HepG2 (cell line): ENCODE data around the gene CALY. TPM values are rescaled to one million over a fixed set of nuclear protein-coding genes. Genes with fewer than 3 reads are reported as not detected.
A peak's percentile ranks its signal among the peaks of the same experiment; 100 is the strongest.

Experiments
- ATAC-seq: fragments of 200-7000 bp; cut with Tn5 transposase; 3 replicates; pipeline ENCODE4 v1.9.1; 2020; ENCODE audit warnings: mild to moderate bottlenecking, moderate library complexity
- BruUV-seq: library from RNA; stranded (reverse); fragments of 400-500 nt; replicated peaks from 2 replicates; lab custom pipeline; 2021; lab: Mats Ljungman, UMichigan
- CTCF ChIA-PET: fragments of 300-600 bp; formaldehyde crosslinking; extraction: SDS; loops from one replicate; lab custom pipeline; 2021; ENCODE audit warnings: low total read pairs, inconsistent platforms, low intra/inter-chr PET ratio; lab: Yijun Ruan, JAX
- POLR2A ChIA-PET: fragments of 350-600 bp; sonication (Branson Sonifier 250); formaldehyde crosslinking; loops from one replicate; lab custom pipeline; 2020; ENCODE audit warnings: antibody characterized with exemption, inconsistent platforms; lab: Yijun Ruan, JAX
- DNase-seq: peaks from one replicate; pipeline ENCODE4 v3.0.0-alpha.2; 2015; ENCODE audit warnings: low spot score
- FAIRE-seq: peaks from 3 replicates; lab custom pipeline; 2011; peaks lifted over from hg19 to GRCh38; lab: Jason Lieb, UNC
- H2AFZ ChIP-seq: one replicate; pipeline ENCODE4 v1.6.1; 2011; ENCODE audit warnings: low read length, inconsistent platforms
- H3K27ac ChIP-seq: fragments of 300-600 bp; 3 replicates; pipeline ENCODE4 v1.8.0; 2011; ENCODE audit warnings: mixed run types, mild to moderate bottlenecking, mixed read lengths, low read length, inconsistent platforms; ENCODE audit not compliant: insufficient read depth; ENCODE audit errors: extremely low read length
- H3K27me3 ChIP-seq, 2 experiments: fragments of 200-600 bp in 1 of 2; 2 replicates in 1 of 2; 3 replicates in 1 of 2; pipeline versions ENCODE4 v1.6.0 to v1.8.0; 2011; ENCODE audit warnings: low read length in 2 of 2, mild to moderate bottlenecking in 2 of 2, moderate library complexity in 2 of 2, inconsistent platforms in 1 of 2; ENCODE audit not compliant: insufficient read depth in 2 of 2, control insufficient read depth in 1 of 2
- H3K36me3 ChIP-seq, 2 experiments: fragments of 200-600 bp in 1 of 2; replicated peaks in 1 of 2; 2 replicates in 1 of 2; 3 replicates in 1 of 2; pipeline versions ENCODE4 v1.5.1 to v1.8.0; 2011; ENCODE audit warnings: low read length in 2 of 2, inconsistent platforms in 1 of 2; ENCODE audit not compliant: insufficient read depth in 2 of 2, control insufficient read depth in 1 of 2
- H3K4me1 ChIP-seq: 2 replicates; pipeline ENCODE4 v1.5.1; 2012; ENCODE audit warnings: low read length, inconsistent platforms; ENCODE audit not compliant: insufficient read depth
- H3K4me2 ChIP-seq: 2 replicates; pipeline ENCODE4 v1.6.0; 2011; ENCODE audit warnings: low read depth, low read length, inconsistent platforms
- H3K4me3 ChIP-seq, 3 experiments: fragments of 200-600 bp in 1 of 3; sonication (generic), shearing (Covaris generic) in 1 of 3; replicated peaks in 1 of 3; 2 replicates each; pipeline ENCODE4 v1.5.1; 2011 to 2016; ENCODE audit warnings: low read length in 3 of 3, inconsistent platforms in 2 of 3, low read depth in 2 of 3, mild to moderate bottlenecking in 2 of 3, control low read depth in 1 of 3, mixed read lengths in 1 of 3; ENCODE audit not compliant: insufficient read depth in 1 of 3
- H3K79me2 ChIP-seq: one replicate; pipeline ENCODE4 v1.6.1; 2011; ENCODE audit warnings: low read length, inconsistent platforms; ENCODE audit not compliant: insufficient read depth
- H3K9ac ChIP-seq: 2 replicates; pipeline ENCODE4 v1.6.0; 2011; ENCODE audit warnings: mild to moderate bottlenecking, low read depth, low read length, inconsistent platforms; ENCODE audit not compliant: insufficient read depth
- H3K9me3 ChIP-seq: 2 replicates; pipeline ENCODE4 v1.5.1; 2012; ENCODE audit warnings: mild to moderate bottlenecking, low read length
- H4K20me1 ChIP-seq: 2 replicates; pipeline ENCODE4 v1.6.0; 2011; ENCODE audit warnings: inconsistent platforms, mild to moderate bottlenecking, low read length, moderate library complexity; ENCODE audit not compliant: insufficient read depth
- AGO2 ChIP-seq: fragments of 200-400 bp; formaldehyde crosslinking; optimal IDR thresholded peaks from 2 replicates; pipeline ENCODE3; 2017; ENCODE audit warnings: mild to moderate bottlenecking, low read depth, low read length, moderate library complexity
- CTCF ChIP-seq: sonication (generic); formaldehyde crosslinking; IDR thresholded peaks from 2 replicates; pipeline ENCODE4 v1.5.0; 2020; ENCODE audit warnings: mild to moderate bottlenecking, missing genetic modification reagents, moderate library complexity
- GABPA ChIP-seq, 2 experiments: IDR thresholded peaks; 2 replicates each; pipeline ENCODE4 v1.6.1; 2011 to 2016; ENCODE audit warnings: low read depth in 2 of 2, low read length in 1 of 2, missing biosample characterization in 1 of 2, missing genetic modification characterization in 1 of 2
- HNF4A ChIP-seq: sonication (generic); formaldehyde crosslinking; IDR thresholded peaks from 2 replicates; pipeline ENCODE4 v1.4.0; 2020; ENCODE audit warnings: missing genetic modification reagents
- MEF2D ChIP-seq: sonication (generic); formaldehyde crosslinking; IDR thresholded peaks from 2 replicates; pipeline ENCODE4 v1.5.1; 2020; ENCODE audit warnings: mild to moderate bottlenecking, missing genetic modification reagents
- NONO ChIP-seq, 2 experiments: fragments of 450-650 bp in 1 of 2; sonication (generic) in 1 of 2; formaldehyde crosslinking in 1 of 2; IDR thresholded peaks in 1 of 2; conservative IDR thresholded peaks in 1 of 2; 2 replicates each; pipeline versions ENCODE4 v1.6.1 to v1.8.0; 2017 to 2022; ENCODE audit warnings: mild to moderate bottlenecking in 1 of 2, missing genetic modification reagents in 1 of 2, moderate library complexity in 1 of 2
- RBM39 ChIP-seq: fragments of 200-400 bp; formaldehyde crosslinking; IDR thresholded peaks from one replicate; pipeline ENCODE4 v1.6.1; 2018; ENCODE audit warnings: antibody characterized with exemption, mild to moderate bottlenecking, low read depth, low read length; ENCODE audit not compliant: poor library complexity, severe bottlenecking
- SCMH1 ChIP-seq: sonication (generic); formaldehyde crosslinking; IDR thresholded peaks from 2 replicates; pipeline ENCODE4 v1.9.0; 2021; ENCODE audit warnings: missing genetic modification reagents, mild to moderate bottlenecking, borderline replicate concordance
- SRSF1 ChIP-seq: fragments of 200-400 bp; formaldehyde crosslinking; optimal IDR thresholded peaks from 2 replicates; pipeline ENCODE3; 2017; ENCODE audit warnings: mild to moderate bottlenecking, low read depth, low read length, moderate library complexity
- ZBTB38 ChIP-seq: sonication (generic); formaldehyde crosslinking; IDR thresholded peaks from 2 replicates; pipeline ENCODE4 v1.5.1; 2020; ENCODE audit warnings: mild to moderate bottlenecking, missing genetic modification reagents
- ZFY ChIP-seq: sonication (generic); formaldehyde crosslinking; IDR thresholded peaks from 2 replicates; pipeline ENCODE4 v1.4.0; 2020; ENCODE audit warnings: missing genetic modification reagents
- ZMYM4 ChIP-seq: sonication (generic); formaldehyde crosslinking; IDR thresholded peaks from 2 replicates; pipeline ENCODE4 v1.8.1; 2023; ENCODE audit warnings: mild to moderate bottlenecking, missing genetic modification reagents
- ZNF207 ChIP-seq: fragments of 450-650 bp; IDR thresholded peaks from 2 replicates; pipeline ENCODE4 v1.6.1; 2016; ENCODE audit warnings: antibody characterized with exemption, borderline replicate concordance
- ZNF3 ChIP-seq: IDR thresholded peaks from 2 replicates; pipeline ENCODE4 v1.7.0; 2017; ENCODE audit warnings: inconsistent platforms
- WGBS: methylation state at CpG from one replicate; pipeline ENCODE4 v1.1.6; 2017; ENCODE audit warnings: low lambda C conversion rate; 5-methylcytosine and 5-hydroxymethylcytosine counted together
- in situ Hi-C: cut with HindIII; loops from 2 replicates; pipeline ENCODE4 v1.10.0; 2017; ENCODE audit warnings: low pct_unique_long_range_greater_than_20kb; ENCODE audit not compliant: extremely low pct_ligation_motif_present
- intact Hi-C: fragments of 100-400 bp; cut with micrococcal nuclease; formaldehyde crosslinking; loops from one replicate; pipeline ENCODE4 v1.10.0; 2022; ENCODE audit not compliant: unreplicated experiment
- polyA plus RNA-seq, 8 experiments: library from polyadenylated mRNA; depleted of rRNA in 3 of 8; stranded (reverse) in 7 of 8; unstranded in 1 of 8; fragments of >200 nt; fragmentation: Illumina TruSeq in 4 of 8; extraction: Trizol in 4 of 8; gene quantifications; 2 replicates each; pipeline versions ENCODE4 v1.2.1 to v1.2.3, GENCODE V29; 2011 to 2016; ENCODE audit warnings: low read depth in 4 of 8, missing spikeins in 1 of 8, mixed read lengths in 1 of 8; ENCODE audit not compliant: insufficient read depth in 1 of 8
- total RNA-seq, 5 experiments: library from RNA; depleted of rRNA; stranded (reverse); fragments of >200 nt; fragmentation: Illumina TruSeq; extraction: Trizol; gene quantifications; 2 replicates each; pipeline ENCODE4 v1.2.3, GENCODE V29; 2016; ENCODE audit warnings: low read depth in 1 of 5
- TF ChIP-seq, protein P1 (sequence below): sonication (generic); formaldehyde crosslinking; IDR thresholded peaks from 2 replicates; pipeline ENCODE4 v1.8.0; 2023; ENCODE audit warnings: mild to moderate bottlenecking, missing genetic modification reagents
- TF ChIP-seq, protein P2 (sequence below): sonication (generic); formaldehyde crosslinking; IDR thresholded peaks from 2 replicates; pipeline ENCODE4 v1.5.0; 2020; ENCODE audit warnings: mild to moderate bottlenecking, missing genetic modification reagents

CALY gene
- total and polyA plus RNA-seq, 2 of the 13 experiments (the other 11 are each of a cell fraction or from before 2014, with no cell fraction given) = 0.08 TPM; not detected in 1

DNA sequence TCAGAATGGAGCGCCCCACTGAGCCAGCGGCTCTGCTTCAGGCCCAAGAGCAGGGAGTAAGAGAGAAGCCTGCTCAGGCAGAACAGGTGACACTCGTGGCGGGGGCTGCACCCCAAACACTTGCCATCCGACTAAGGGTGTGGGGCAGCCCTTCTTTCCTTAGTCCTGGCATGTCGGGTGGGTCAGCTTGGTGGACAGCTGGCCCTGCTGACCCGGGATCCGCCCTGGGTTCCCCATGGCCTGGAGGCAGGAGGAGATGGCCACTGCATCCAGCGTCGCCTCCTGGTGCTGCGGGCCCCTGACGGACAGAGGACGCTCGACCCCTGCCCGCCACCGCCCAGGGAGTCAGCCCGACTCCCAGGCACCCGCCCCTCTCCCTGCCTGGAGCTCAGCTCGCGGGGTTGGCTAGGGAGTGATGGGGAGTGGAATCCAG is 41.1 kb upstream of the CALY start (continued):
- TF ChIP-seq, protein P1, sequence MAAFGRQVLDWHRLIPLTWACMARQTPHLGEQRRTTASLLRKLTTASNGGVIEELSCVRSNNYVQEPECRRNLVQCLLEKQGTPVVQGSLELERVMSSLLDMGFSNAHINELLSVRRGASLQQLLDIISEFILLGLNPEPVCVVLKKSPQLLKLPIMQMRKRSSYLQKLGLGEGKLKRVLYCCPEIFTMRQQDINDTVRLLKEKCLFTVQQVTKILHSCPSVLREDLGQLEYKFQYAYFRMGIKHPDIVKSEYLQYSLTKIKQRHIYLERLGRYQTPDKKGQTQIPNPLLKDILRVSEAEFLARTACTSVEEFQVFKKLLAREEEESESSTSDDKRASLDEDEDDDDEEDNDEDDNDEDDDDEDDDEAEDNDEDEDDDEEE (CRISPR knock-in tag) = 0 out of 2 replicates have a peak, but pooled peaks have one; percentile 12
- no peak for TF ChIP-seq ZNF207
- TF ChIP-seq SCMH1 (CRISPR knock-in tag) = no peak
- no peak for TF ChIP-seq HNF4A (CRISPR knock-in tag)
- TF ChIP-seq ZMYM4 (CRISPR knock-in tag) = no peak
- peak; percentile 46 for TF ChIP-seq RBM39
- no peak for TF ChIP-seq MEF2D
- no peak for TF ChIP-seq ZFY (CRISPR knock-in tag)

DNA sequence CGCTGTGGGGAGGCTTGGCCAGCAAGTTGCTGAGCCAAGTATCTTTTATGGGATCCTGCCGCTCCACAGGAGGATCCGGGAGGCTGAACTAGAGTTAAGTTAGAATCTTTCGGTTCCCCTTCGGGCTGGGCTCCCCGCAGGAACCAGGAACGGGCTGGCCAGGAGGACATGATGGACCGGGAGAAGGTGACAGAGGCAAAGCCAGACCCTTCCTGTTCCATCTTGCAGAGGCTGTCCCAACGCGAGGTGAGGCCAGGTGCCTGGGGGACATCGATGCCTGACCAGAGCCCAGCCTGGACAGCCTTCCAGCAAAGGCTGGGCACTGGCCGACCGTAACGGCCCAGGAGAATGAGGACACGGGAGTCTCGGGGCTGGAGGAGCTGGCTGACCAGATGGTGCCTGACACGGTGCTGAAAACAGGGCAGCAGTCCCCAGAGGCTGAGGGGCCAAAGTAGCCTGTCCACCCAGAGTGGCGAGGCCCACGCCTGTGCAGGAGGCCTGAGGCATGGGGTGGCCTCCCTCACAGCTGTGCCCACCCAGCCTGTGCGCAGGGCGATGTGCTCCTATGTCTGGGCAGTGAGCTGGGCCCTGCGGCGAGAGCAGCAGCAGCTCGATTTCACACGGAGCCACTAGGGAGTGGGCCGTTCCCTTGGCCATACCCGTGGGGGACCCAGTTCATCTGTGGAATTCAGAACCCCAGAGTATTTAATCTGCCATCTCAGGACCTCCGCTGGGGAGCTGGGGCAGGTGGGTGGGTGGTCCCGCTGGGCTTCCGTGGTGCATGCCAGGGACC is 40.5 kb upstream of the CALY start:
- WGBS = 80% methylated on average over 12 of the region's 30 CpGs
- Histone ChIP-seq H3K9ac (peak overlapping the region; percentile 79; the same call in 1 of the 2 replicates), H4K20me1 (no peaks in the 10 kb centered on the region), H3K9me3 (no peaks in the 10 kb centered on the region), H3K4me2 (peak overlapping the region; percentile 93), H2AFZ (no peak overlapping the region), H3K79me2 (peaks cover 2% of the 10 kb centered on the region), H3K4me3 (peak overlapping the region in 2 of 3 experiments; percentile 72 to 86; a peak in 4 of 6 replicates), H3K4me1 (peaks cover 26% of the 10 kb centered on the region), H3K36me3 (no peaks in the 10 kb centered on the region), H3K27ac (no peak overlapping the region), H3K27me3 (peaks cover 0 to 3% of the 10 kb centered on the region in 2 experiments; a peak in 1 of 5 replicates)
- POLR2A ChIA-PET = interaction anchor here (1.1 to 4.6 kb wide), 6 partner anchors 11 to 53 kb away, joined by 4 to 78 read pairs (median 16); partner anchors contain the start of genes FUOM, MTG1 and PRAP1
- CTCF ChIA-PET = no interaction called here
- DNase-seq = no peak
- no peak for ATAC-seq
- in situ Hi-C loops (no loop called here), intact Hi-C loops (loop anchor here (10.0 kb wide), 1 partner anchor 52 kb away; no protein-coding TSS in a partner anchor)
- BruUV-seq = no TSS peak
- FAIRE-seq = no peak
- TF ChIP-seq SRSF1 (peak; percentile 31), CTCF (no peak), GABPA (IDR thresholded peaks at IDR 0.05; ENCODE audit: low read depth, low read length) (no peak), GABPA (CRISPR knock-in tag; IDR thresholded peaks at IDR 0.05; ENCODE audit: low read depth) (no peak), AGO2 (peak; percentile 1), ZNF3 (CRISPR knock-in tag) (no peak), ZBTB38 (peak; percentile 75; the same call in 1 of the 2 replicates), NONO (IDR thresholded peaks at IDR 0.05) (no peak), NONO (CRISPR knock-in tag; conservative IDR thresholded peaks at IDR 0.05) (0 out of 2 replicates have a peak, but pooled peaks have one; percentile 39)
- TF ChIP-seq, protein P2, sequence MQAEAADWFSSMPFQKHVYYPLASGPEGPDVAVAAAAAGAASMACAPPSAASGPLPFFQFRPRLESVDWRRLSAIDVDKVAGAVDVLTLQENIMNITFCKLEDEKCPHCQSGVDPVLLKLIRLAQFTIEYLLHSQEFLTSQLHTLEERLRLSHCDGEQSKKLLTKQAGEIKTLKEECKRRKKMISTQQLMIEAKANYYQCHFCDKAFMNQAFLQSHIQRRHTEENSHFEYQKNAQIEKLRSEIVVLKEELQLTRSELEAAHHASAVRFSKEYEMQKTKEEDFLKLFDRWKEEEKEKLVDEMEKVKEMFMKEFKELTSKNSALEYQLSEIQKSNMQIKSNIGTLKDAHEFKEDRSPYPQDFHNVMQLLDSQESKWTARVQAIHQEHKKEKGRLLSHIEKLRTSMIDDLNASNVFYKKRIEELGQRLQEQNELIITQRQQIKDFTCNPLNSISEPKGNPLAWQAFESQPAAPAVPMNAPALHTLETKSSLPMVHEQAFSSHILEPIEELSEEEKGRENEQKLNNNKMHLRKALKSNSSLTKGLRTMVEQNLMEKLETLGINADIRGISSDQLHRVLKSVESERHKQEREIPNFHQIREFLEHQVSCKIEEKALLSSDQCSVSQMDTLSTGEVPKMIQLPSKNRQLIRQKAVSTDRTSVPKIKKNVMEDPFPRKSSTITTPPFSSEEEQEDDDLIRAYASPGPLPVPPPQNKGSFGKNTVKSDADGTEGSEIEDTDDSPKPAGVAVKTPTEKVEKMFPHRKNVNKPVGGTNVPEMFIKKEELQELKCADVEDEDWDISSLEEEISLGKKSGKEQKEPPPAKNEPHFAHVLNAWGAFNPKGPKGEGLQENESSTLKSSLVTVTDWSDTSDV (CRISPR knock-in tag) = no peak
